IPS-15b (cell line): ENCODE results near the gene LRRC46.

ENCODE experiments used
- H3K27me3 ChIP-seq: one replicate; pipeline ENCODE4 v1.6.1; 2013; ENCODE audit warnings: low read length; ENCODE audit not compliant: control insufficient read depth, insufficient read depth
- H3K36me3 ChIP-seq: one replicate; pipeline ENCODE4 v1.6.1; 2013; ENCODE audit warnings: low read length; ENCODE audit not compliant: control insufficient read depth, insufficient read depth
- H3K4me1 ChIP-seq: one replicate; pipeline ENCODE4 v1.6.1; 2013; ENCODE audit warnings: mild to moderate bottlenecking, low read length; ENCODE audit not compliant: control insufficient read depth, insufficient read depth
- H3K4me3 ChIP-seq: one replicate; pipeline ENCODE4 v1.5.1; 2013; ENCODE audit warnings: low read depth, low read length
- H3K9ac ChIP-seq: one replicate; pipeline ENCODE4 v1.6.1; 2013; ENCODE audit warnings: low read depth, mild to moderate bottlenecking, low read length
- H3K9me3 ChIP-seq: one replicate; pipeline ENCODE4 v1.6.1; 2013; ENCODE audit warnings: mild to moderate bottlenecking, low read length; ENCODE audit not compliant: control insufficient read depth, insufficient read depth

The LRRC46 gene

GRCh38 chr17:47802341-47803022 lies 29.0 kb upstream of the LRRC46 start:
- Histone ChIP-seq H3K9ac (no peak overlapping the region), H3K4me3 (no peak overlapping the region), H3K4me1 (no peaks in the 10 kb centered on the region), H3K9me3 (no peaks in the 10 kb centered on the region), H3K36me3 (no peaks in the 10 kb centered on the region), H3K27me3 (no peaks in the 10 kb centered on the region)

GRCh38 chr17:47803201-47803600 lies 28.3 kb upstream of the LRRC46 start:
- Histone ChIP-seq H3K9ac (no peak overlapping the region), H3K9me3 (no peaks in the 10 kb centered on the region), H3K4me1 (no peaks in the 10 kb centered on the region), H3K27me3 (no peaks in the 10 kb centered on the region), H3K4me3 (no peak overlapping the region), H3K36me3 (no peaks in the 10 kb centered on the region)

- H3K9me3 ChIP-seq = no peaks in the 10 kb centered on the region
- H3K27me3 ChIP-seq = no peaks in the 10 kb centered on the region
- H3K9ac ChIP-seq = no peak overlapping the region
- no peaks in the 10 kb centered on the region for H3K4me1 ChIP-seq
- H3K36me3 ChIP-seq = no peaks in the 10 kb centered on the region
- H3K4me3 ChIP-seq = no peak overlapping the region
Measured at GRCh38 chr17:47803751-47804150, 27.7 kb upstream of the LRRC46 start.

- H3K27me3 ChIP-seq = no peaks in the 10 kb centered on the region
Measured at GRCh38 chr17:47804461-47804860, 27.0 kb upstream of the LRRC46 start.

GRCh38 chr17:47806026-47806912 lies 25.2 kb upstream of the LRRC46 start:
- Histone ChIP-seq H3K9me3 (no peaks in the 10 kb centered on the region), H3K4me1 (no peaks in the 10 kb centered on the region), H3K4me3 (no peak overlapping the region), H3K27me3 (no peaks in the 10 kb centered on the region), H3K36me3 (peaks cover 1% of the 10 kb centered on the region), H3K9ac (no peak overlapping the region)

More at GRCh38 chr17:47804461-47804860, 27.0 kb upstream of the LRRC46 start:
- Histone ChIP-seq H3K9ac (no peak overlapping the region), H3K4me1 (no peaks in the 10 kb centered on the region), H3K36me3 (no peaks in the 10 kb centered on the region), H3K9me3 (no peaks in the 10 kb centered on the region), H3K4me3 (no peak overlapping the region)

GRCh38 chr17:47806913-47807255 lies 24.6 kb upstream of the LRRC46 start:
- Histone ChIP-seq H3K9me3 (no peaks in the 10 kb centered on the region), H3K27me3 (no peaks in the 10 kb centered on the region), H3K36me3 (peaks cover 4% of the 10 kb centered on the region), H3K4me1 (no peaks in the 10 kb centered on the region), H3K9ac (no peak overlapping the region), H3K4me3 (no peak overlapping the region)

GRCh38 chr17:47807421-47807820 lies 24.0 kb upstream of the LRRC46 start:
- H3K4me1 ChIP-seq = no peaks in the 10 kb centered on the region
- H3K9ac ChIP-seq = no peak overlapping the region
- no peak overlapping the region for H3K4me3 ChIP-seq
- H3K27me3 ChIP-seq = no peaks in the 10 kb centered on the region
- peaks cover 4% of the 10 kb centered on the region for H3K36me3 ChIP-seq
- no peaks in the 10 kb centered on the region for H3K9me3 ChIP-seq

GRCh38 chr17:47808036-47808829 lies 23.2 kb upstream of the LRRC46 start:
- Histone ChIP-seq H3K4me1 (no peaks in the 10 kb centered on the region), H3K27me3 (no peaks in the 10 kb centered on the region), H3K4me3 (no peak overlapping the region), H3K9ac (no peak overlapping the region), H3K9me3 (no peaks in the 10 kb centered on the region), H3K36me3 (peaks cover 4% of the 10 kb centered on the region)

- Histone ChIP-seq H3K4me3 (no peak overlapping the region), H3K27me3 (no peaks in the 10 kb centered on the region), H3K9me3 (no peaks in the 10 kb centered on the region), H3K4me1 (no peaks in the 10 kb centered on the region), H3K36me3 (peaks cover 7% of the 10 kb centered on the region), H3K9ac (no peak overlapping the region)
Measured at GRCh38 chr17:47808830-47809480, 22.5 kb upstream of the LRRC46 start.

- H3K36me3 ChIP-seq = peaks cover 7% of the 10 kb centered on the region
- no peaks in the 10 kb centered on the region for H3K27me3 ChIP-seq
- no peaks in the 10 kb centered on the region for H3K9me3 ChIP-seq
- no peak overlapping the region for H3K9ac ChIP-seq
- H3K4me3 ChIP-seq = no peak overlapping the region
- H3K4me1 ChIP-seq = no peaks in the 10 kb centered on the region
Measured at GRCh38 chr17:47810200-47810821, 21.2 kb upstream of the LRRC46 start.
